Thymus (tissue), 11 donors: ENCODE data around the gene ADAMTS17. TPM values are rescaled to one million over a fixed set of nuclear protein-coding genes. Genes with fewer than 3 reads are reported as not detected.
"Not testable (repeated sequence)": the region's sequence is repeated elsewhere in the genome, so short reads cannot be mapped to it uniquely, and the experiment has no call there.

Experiments used
- DNase-seq, 9 donors: peaks; one replicate each; pipeline ENCODE4 v3.0.0-alpha.2; 2013; ENCODE audit warnings: low spot score in 9 of 9, low read depth in 6 of 9, missing footprints in 1 of 9
- H3K27ac ChIP-seq, 2 donors: one replicate each; pipeline ENCODE4 v1.5.1; 2013; ENCODE audit warnings: control low read depth in 1 of 2, low read depth in 1 of 2, low read length in 1 of 2, mild to moderate bottlenecking in 1 of 2, moderate library complexity in 1 of 2
- H3K27me3 ChIP-seq, 2 donors: one replicate each; pipeline ENCODE4 v1.5.1; 2013; ENCODE audit warnings: low read length in 1 of 2; ENCODE audit not compliant: control insufficient read depth in 2 of 2, insufficient read depth in 1 of 2
- H3K36me3 ChIP-seq, 2 donors: one replicate each; pipeline ENCODE4 v1.5.1; 2013; ENCODE audit warnings: low read length in 1 of 2, mild to moderate bottlenecking in 1 of 2, moderate library complexity in 1 of 2; ENCODE audit not compliant: control insufficient read depth in 2 of 2, insufficient read depth in 2 of 2
- H3K4me1 ChIP-seq, 2 donors: one replicate each; pipeline ENCODE4 v1.5.1; 2013; ENCODE audit warnings: low read length in 2 of 2; ENCODE audit not compliant: control insufficient read depth in 2 of 2, insufficient read depth in 2 of 2
- H3K4me3 ChIP-seq, 2 donors: one replicate each; pipeline ENCODE4 v1.5.1; 2013; ENCODE audit warnings: low read length in 2 of 2, control low read depth in 1 of 2, mild to moderate bottlenecking in 1 of 2
- H3K9me3 ChIP-seq, 2 donors: one replicate each; pipeline ENCODE4 v1.5.1; 2013; ENCODE audit warnings: low read length in 1 of 2, mild to moderate bottlenecking in 1 of 2; ENCODE audit not compliant: control insufficient read depth in 2 of 2, insufficient read depth in 1 of 2
- WGBS: extraction: QIAGEN DNeasy Blood & Tissue Kit; methylation state at CpG from one replicate; pipeline ENCODE4 v1.1.7; 2013; 5-methylcytosine and 5-hydroxymethylcytosine counted together
- polyA plus RNA-seq: library from polyadenylated mRNA; stranded (reverse); fragments of 200-250 nt; gene quantifications from one replicate; pipeline ENCODE4 v1.2.3, GENCODE V29; 2013
- total RNA-seq: library from RNA; stranded (reverse); fragments of 120-200 nt; gene quantifications from one replicate; pipeline ENCODE4 v1.2.4, GENCODE V29; 2013
- donor health status: healthy.

The ADAMTS17 gene
- total and polyA plus RNA-seq, 2 donors = 5.6 to 10.4 TPM

DNA sequence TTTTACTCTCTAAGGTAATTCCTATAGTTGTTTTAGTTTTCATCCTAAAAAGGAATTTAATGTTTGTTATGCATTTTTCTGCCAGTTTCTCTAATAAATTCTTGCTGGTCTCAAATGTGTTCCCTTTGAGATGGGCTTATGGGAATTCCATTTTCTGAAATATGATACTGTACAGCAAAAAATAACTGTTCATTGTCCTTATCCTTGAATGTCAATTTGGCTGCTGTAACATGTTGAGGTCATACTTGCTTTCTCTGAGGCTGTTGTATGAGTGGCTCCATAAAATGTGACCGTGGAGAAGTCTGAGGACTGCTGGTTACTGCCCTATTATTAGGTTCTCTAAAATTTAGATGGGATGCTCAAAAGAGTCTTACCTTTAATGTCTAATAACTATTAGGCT is 266.5 kb downstream of the ADAMTS17 start:
- Histone ChIP-seq H3K27ac (no peak overlapping the region), H3K36me3 (no peaks in the 10 kb centered on the region), H3K4me1 (no peaks in the 10 kb centered on the region), H3K4me3 (no peak overlapping the region), H3K9me3 (no peaks in the 10 kb centered on the region), H3K27me3 (no peaks in the 10 kb centered on the region)
- WGBS = 84% methylated on average over 1 of the region's 1 CpG
- no peak for DNase-seq

DNA sequence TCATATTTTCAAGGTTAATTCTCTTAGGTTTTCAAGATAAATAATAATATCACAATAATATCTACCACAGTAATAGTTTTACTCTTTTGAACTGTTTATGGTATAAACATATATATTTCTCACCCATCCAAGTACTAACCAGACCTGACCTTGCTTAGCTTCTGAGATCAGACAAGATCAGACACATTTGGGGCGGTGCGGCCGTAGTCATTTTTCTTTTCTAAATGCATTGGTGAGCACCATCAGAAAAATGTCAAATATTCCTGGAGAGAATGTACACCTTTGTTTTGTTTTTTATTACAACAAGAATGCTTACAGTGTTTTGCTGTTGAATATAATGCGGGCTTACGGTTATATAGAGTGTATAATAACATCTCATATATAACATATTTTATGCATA is 267.8 kb downstream of the ADAMTS17 start:
- H3K4me3 ChIP-seq = no peak overlapping the region
- 96% methylated on average over 5 of the region's 5 CpGs for WGBS

DNA sequence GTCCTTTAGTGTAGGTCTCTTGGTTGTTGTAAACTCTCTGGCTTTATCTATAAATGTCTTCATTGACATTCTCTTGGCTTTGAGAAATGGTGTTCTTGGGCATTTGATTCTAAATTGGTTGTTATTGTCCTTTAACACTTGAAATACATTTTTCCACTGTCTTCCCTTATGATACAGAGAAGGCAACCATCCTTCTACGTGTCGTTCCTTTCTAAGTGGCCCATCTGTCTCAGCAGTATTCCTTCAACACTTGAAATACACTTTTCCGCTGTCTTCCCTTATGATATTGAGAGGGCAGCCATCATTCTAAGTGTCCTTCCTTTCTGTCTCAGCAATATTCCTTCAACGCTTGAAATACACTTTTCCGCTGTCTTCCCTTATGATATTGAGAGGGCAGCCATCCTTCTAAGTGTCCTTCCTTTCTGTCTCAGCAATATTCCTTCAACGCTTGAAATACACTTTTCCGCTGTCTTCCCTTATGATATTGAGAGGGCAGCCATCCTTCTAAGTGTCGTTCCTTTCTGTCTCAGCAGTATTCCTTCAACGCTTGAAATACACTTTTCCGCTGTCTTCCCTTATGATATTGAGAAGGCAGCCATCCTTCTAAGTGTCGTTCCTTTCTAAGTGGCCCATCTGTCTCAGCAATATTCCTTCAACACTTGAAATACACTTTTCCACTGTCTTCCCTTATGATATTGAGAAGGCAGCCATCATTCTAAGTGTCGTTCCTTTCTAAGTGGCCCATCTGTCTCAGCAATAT is 275.1 kb downstream of the ADAMTS17 start:
- H3K4me3 ChIP-seq, DNase-seq, H3K9me3 ChIP-seq, H3K27ac ChIP-seq, H3K4me1 ChIP-seq, H3K27me3 ChIP-seq, H3K36me3 ChIP-seq: not testable (repeated sequence)
- 78% methylated on average over 10 of the region's 12 CpGs for WGBS

More for the DNA sequence above, 267.8 kb downstream of the ADAMTS17 start:
- no peak for DNase-seq
- Histone ChIP-seq H3K27me3 (no peaks in the 10 kb centered on the region), H3K9me3 (no peaks in the 10 kb centered on the region), H3K36me3 (no peaks in the 10 kb centered on the region), H3K27ac (no peak overlapping the region), H3K4me1 (no peaks in the 10 kb centered on the region)

DNA sequence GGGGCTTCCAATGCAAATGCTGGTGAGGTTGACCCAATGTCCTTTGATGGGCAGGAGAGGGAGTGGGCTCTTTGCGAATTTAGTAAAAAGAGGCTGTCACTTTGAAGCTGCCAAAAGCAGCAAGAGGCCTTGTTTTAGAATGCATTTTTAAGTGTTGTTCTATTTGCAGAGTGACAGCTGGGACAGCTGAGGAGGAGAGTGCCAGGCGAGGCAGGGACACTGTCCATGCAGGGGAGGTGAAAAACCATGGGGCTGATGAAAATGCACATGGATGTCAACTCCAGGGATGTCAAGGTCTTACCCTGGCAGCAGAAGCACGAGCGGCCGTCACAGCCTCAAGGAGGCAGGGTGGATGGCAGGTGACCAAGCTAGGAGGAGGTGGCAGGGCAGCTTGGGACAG is 279.8 kb downstream of the ADAMTS17 start:
- peaks cover 0 to 1% of the 10 kb centered on the region in 2 donors for H3K9me3 ChIP-seq
- no peak overlapping the region for H3K4me3 ChIP-seq
- no peak overlapping the region for H3K27ac ChIP-seq
- H3K27me3 ChIP-seq = no peaks in the 10 kb centered on the region
- H3K4me1 ChIP-seq = peaks cover 0 to 3% of the 10 kb centered on the region in 2 donors
- peaks cover 0 to 4% of the 10 kb centered on the region in 2 donors for H3K36me3 ChIP-seq
- 81% methylated on average over 5 of the region's 5 CpGs for WGBS
- DNase-seq = no peak

DNA sequence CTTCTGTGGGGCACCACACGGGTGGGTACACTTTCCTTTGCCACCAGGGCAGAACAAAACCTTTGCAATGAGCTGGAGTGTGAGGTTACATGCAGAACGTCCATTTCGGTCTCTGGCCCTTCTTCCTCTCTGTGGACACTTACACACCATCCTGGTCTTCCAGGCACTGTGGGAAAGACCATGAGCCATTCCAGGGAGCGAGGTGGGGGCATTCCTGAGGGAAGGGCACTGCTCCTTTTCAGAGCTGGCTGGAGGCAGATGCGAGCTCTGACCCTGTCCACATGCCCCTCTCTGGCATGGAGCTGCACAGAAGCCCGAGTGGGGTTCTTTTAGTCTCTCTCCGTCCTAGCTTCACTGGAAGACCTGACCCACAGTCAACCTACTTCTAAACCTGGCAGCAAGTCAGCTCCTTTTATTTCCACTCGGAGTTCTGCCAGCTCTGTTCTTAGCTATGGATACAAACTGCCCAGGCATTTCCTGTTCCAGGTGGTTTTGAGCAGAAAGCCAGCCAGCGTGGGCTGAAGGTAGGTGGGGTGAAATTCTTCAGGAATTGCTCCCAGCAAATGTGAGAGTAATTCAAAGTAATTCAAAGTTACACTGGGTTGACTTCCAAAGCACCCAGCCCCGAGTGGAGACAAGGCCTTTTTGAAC is 281.4 kb downstream of the ADAMTS17 start:
- no peak for DNase-seq
- WGBS = 79% methylated on average over 10 of the region's 10 CpGs

DNA sequence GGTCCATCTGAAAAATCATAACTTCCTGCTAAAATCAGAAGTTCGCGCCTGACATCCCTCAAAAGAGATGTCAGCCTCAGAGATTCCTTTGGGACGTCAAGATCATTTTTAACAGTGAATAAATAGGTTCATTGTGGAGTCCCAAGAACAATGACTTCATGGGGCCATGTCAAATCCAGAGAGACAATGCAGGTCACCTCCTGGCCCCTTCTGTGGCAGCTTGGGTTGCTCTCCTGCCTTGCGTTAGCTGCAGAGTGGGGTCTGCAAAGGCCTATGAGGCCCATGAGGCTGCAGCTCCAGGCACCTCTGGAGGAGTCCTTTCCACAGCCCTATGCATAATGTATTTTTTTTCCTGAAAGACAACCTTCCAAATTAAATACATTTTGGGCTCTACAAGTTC is 282.3 kb downstream of the ADAMTS17 start:
- 91% methylated on average over 4 of the region's 4 CpGs for WGBS
- Histone ChIP-seq H3K27ac (no peak overlapping the region), H3K9me3 (peaks cover 0 to 1% of the 10 kb centered on the region in 2 donors), H3K4me1 (peaks cover 0 to 3% of the 10 kb centered on the region in 2 donors), H3K4me3 (no peak overlapping the region), H3K27me3 (no peaks in the 10 kb centered on the region), H3K36me3 (peaks cover 0 to 4% of the 10 kb centered on the region in 2 donors)
- DNase-seq = no peak

More for the DNA sequence above, 281.4 kb downstream of the ADAMTS17 start:
- peaks cover 0 to 3% of the 10 kb centered on the region in 2 donors for H3K4me1 ChIP-seq
- H3K9me3 ChIP-seq = peaks cover 0 to 1% of the 10 kb centered on the region in 2 donors
- H3K36me3 ChIP-seq = peaks cover 0 to 4% of the 10 kb centered on the region in 2 donors
- H3K4me3 ChIP-seq = no peak overlapping the region
- H3K27me3 ChIP-seq = no peaks in the 10 kb centered on the region
- H3K27ac ChIP-seq = no peak overlapping the region

DNA sequence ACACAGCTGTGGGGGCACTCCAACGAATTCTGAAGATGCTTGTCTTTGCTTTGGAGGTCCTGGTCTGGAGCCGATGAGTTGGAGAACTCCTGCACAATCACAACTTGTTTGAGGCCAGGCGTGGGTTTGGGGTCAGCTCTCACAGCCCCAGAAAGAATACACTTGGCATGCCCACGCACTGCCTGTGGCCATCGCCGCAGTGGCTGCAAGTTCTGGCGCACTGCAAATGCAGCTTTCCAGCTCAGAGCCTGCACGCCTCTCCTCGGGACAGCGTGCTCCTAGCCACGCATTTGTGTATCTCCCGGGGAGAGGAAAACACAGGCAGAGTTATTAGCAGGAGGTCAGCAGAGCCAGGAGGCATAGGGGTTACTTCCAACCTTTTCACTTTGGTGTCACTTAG is 282.7 kb downstream of the ADAMTS17 start:
- WGBS = 87% methylated on average over 12 of the region's 12 CpGs
- H3K9me3 ChIP-seq = peaks cover 0 to 1% of the 10 kb centered on the region in 2 donors
- H3K4me1 ChIP-seq = peaks cover 0 to 3% of the 10 kb centered on the region in 2 donors
- peaks cover 0 to 4% of the 10 kb centered on the region in 2 donors for H3K36me3 ChIP-seq
- H3K27ac ChIP-seq = no peak overlapping the region
- no peak overlapping the region for H3K4me3 ChIP-seq
- no peaks in the 10 kb centered on the region for H3K27me3 ChIP-seq
- no peak for DNase-seq

DNA sequence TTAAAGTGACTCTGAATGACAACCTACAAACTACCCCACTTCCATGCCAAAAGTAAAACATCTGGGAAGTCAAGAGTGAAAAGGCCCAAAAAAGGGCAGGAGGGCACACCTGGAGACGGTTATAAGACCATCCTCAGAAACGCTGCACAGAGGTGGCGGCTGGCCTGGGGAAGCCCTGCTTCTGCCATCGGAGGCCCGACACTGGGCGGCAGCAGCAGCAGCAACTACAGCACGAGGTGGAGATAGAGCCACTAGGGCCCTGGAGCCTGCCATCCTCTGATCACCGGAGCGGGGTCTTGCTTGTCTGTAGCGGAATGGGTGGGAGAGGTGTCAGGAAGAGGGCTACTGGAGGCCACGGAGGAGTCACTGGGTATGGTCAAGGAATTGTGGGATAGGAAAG is 283.3 kb downstream of the ADAMTS17 start:
- Histone ChIP-seq H3K4me3 (no peak overlapping the region), H3K36me3 (peaks cover 0 to under 1% of the 10 kb centered on the region in 2 donors), H3K4me1 (peaks cover 0 to 3% of the 10 kb centered on the region in 2 donors), H3K9me3 (peaks cover 0 to 1% of the 10 kb centered on the region in 2 donors), H3K27ac (no peak overlapping the region), H3K27me3 (no peaks in the 10 kb centered on the region)
- 93% methylated on average over 11 of the region's 11 CpGs for WGBS
- DNase-seq = no peak

DNA sequence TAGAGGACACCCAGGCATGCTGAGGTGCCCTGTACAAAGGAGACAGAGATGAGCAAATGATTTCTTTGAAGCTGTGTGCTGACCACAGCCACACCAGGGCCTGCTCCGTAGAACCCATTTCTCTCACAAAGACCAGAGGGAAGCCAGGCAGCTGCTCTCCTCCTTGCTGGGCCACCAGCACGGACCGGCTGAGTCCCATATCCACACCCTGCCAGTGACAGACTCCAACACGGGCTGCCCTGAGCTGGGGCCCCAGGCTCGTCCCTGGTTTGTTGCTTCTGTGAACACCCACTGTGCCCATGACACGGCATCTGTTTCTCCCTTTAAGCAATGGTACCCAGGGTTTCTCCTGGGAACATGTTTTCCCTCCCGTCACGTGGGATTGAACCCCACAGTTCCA is 284.5 kb downstream of the ADAMTS17 start:
- no peak overlapping the region for H3K27ac ChIP-seq
- 90% methylated on average over 8 of the region's 8 CpGs for WGBS
- DNase-seq = no peak
- H3K4me3 ChIP-seq = no peak overlapping the region
- H3K27me3 ChIP-seq = no peaks in the 10 kb centered on the region
- H3K9me3 ChIP-seq = peaks cover 0 to 1% of the 10 kb centered on the region in 2 donors
- no peaks in the 10 kb centered on the region for H3K36me3 ChIP-seq
- H3K4me1 ChIP-seq = peaks cover 0 to 3% of the 10 kb centered on the region in 2 donors
